Ovary (tissue), 3 donors: Measurements from ENCODE around the gene TMEM134.

Experiments used
- CTCF ChIP-seq, 3 donors: fragments of 450-650 bp in 2 of 3; fragments of 200-600 bp in 1 of 3; IDR thresholded peaks; one replicate each; pipeline versions ENCODE4 v1.5.1 to v1.8.0; 2016 to 2022; ENCODE audit warnings: antibody characterized with exemption in 3 of 3, mild to moderate bottlenecking in 1 of 3
- EP300 ChIP-seq: sonication (generic); formaldehyde crosslinking; IDR thresholded peaks from one replicate; pipeline ENCODE4 v1.6.1; 2017; ENCODE audit warnings: antibody characterized with exemption
- POLR2A ChIP-seq: fragments of 450-650 bp; IDR thresholded peaks from one replicate; pipeline ENCODE4 v1.6.1; 2017; ENCODE audit warnings: antibody characterized with exemption, mild to moderate bottlenecking, moderate library complexity
- donor health status: DM: no; HTN: no; CAD: no.

GRCh38 chr11:67437809-67438157 lies 31.3 kb downstream of the TMEM134 start:
- TF ChIP-seq CTCF (IDR thresholded peaks at IDR 0.05) = no peak
- TF ChIP-seq POLR2A = no peak
- no peak for TF ChIP-seq EP300
